Midbrain (tissue), 1 donor: Measurements from ENCODE around the gene ERBB4.
"Not testable (repeated sequence)": the region's sequence is repeated elsewhere in the genome, so short reads cannot be mapped to it uniquely, and the experiment has no call there.

Experiments
- DNase-seq: peaks from one replicate; lab custom pipeline; 2025; lab: John Stamatoyannopoulos, UW

ERBB4 gene

DNA sequence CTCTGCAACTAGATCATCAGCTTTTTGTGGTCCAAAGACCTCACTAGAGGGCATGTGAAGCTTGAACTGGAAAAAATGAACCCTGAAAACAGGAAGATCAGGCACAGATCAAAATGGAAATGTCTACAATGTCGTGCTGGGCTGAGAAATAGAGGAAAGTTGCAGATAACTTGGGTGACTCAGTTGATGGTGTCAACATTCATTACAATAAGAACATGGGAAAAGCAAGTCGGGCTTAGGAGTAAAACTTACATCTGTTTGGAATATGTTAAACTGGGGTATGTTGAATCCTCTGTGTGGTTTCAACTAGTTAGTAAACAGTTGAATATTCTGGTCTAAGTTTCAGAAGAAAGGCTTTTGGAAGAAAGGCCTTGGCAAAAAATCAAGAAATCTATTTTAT lies 940.4 kb downstream of the ERBB4 start:
- no peak for DNase-seq

DNA sequence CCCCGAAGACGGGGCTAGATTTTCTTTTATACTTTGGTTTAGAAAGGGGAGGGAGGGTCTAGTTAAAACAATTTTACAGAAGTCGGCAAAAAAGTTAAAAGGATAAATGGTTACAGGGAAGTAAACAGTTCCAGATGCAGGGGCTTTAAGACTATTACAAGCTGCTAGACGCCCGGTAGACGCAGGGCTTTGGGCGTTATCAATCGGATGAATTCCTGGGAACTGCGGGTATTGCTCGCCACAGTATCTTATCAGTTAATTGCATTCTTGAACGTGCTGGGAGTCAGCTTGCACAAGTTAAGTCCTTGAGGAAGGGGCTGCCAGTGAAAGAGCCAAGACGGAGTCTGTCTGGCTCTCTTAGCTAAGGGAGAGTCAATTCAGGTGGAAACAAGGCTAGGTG lies 946.6 kb downstream of the ERBB4 start:
- DNase-seq = not testable (repeated sequence)

DNA sequence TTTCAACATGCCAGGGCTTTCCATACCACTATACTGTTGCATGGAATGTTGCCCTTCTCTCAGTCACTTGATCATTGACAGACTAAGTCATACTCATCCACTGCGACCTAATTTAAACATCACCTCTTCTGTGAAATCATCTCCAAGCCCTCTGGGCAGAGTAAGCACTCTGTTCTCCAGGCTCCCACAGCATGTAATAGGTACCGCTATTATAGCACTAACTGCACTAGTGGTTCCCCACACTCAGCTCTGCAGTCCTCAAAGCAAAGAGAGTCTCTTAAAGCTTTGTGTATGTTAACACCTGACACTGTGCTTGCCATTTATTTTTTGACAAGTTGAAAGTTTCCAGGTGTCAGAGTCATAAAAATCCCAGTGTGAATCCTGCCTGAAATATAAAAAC lies 947.2 kb downstream of the ERBB4 start:
- DNase-seq = no peak

DNA sequence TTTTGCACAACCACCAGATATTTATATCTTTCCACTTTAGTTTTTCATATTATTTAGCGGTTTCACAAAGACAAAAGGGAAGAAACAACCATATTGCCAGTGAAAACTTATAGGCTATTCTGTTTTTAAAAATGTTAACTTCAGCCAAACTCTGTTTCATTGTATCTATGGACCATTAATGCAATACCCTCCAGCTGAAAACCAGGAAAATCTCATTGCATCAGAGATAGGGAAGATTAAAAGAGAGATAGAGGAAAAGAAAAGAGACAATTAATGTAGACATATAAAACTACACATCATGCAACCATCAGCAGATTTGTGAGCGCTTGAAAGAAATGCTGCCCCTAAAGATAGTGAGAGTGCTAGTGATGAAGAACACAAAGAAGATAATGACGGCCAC lies 970.2 kb downstream of the ERBB4 start:
- no peak for DNase-seq

DNA sequence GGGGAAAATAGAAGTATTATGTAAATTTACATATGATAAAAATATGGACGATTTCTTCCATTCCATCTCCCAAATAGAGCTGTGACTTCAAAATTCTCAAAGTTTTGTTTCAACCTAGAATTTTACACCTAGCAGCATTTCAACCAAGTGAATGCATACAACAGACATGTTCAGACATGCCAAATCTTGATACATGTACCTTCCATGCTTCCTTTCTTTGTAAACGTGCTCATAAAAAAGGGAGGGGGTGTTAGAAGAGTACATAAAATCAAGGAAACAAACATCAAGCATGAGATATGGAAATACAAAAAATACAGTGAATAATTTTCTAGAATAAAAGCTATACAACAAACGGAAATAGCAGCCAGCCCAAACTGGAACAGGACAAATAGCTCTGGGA lies 974.2 kb downstream of the ERBB4 start:
- DNase-seq = no peak

DNA sequence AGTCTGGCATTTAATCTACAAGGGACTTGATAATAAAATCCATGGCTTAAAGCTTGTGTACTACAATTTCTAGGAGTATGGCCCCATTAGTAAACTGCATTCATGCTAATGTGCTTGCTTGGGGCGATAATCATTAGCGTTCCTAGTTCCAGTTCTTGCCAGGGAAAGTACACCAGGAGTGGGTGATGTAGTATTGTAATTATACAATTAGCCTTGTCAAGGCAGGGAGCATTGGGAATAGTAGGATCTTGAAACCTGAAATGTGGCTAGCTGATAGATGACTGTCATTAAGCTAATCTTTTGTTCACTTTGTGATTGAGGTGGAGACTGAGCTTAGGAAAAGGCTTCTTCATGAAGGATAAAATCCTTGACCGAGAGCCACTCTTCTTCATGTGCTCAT lies 993.0 kb downstream of the ERBB4 start:
- no peak for DNase-seq

DNA sequence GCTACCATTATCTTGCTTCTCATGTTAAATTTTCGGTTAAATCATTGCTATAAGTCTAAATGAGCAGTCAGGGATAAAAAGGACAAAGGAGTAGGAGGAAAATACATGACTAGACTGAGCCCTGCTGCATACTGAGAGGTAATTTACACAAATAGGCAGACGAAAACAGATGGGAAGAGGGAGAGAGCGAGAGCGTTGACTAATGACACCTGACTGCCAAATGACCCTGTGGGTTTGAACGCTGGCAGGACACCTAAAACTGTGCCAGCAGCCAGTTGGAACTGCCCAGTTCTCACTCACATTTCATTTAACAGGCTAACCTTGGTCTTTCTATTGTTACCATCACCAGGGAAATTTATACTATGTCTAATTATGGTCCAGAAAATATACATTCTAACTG lies 1004.0 kb downstream of the ERBB4 start:
- DNase-seq = peak; percentile 6

DNA sequence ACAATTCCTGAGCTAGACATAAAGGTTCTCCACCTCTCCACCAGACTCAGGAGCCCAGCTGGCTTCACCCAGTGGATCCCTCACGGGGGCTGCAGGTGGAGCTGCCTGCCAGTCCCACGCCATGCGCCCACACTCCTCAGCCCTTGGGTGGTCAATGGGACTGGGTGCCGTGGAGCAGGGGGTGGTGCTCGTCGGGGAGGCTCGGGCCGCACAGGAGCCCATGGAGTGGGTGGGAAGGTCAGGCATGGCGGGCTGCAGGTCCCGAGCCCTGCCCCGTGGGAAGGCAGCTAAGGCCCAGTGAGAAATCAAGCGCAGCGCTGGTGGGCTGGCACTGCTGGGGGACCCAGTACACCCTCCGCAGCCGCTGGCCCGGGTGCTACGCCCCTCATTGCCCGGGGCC lies 1014.4 kb downstream of the ERBB4 start:
- DNase-seq = not testable (repeated sequence)

DNA sequence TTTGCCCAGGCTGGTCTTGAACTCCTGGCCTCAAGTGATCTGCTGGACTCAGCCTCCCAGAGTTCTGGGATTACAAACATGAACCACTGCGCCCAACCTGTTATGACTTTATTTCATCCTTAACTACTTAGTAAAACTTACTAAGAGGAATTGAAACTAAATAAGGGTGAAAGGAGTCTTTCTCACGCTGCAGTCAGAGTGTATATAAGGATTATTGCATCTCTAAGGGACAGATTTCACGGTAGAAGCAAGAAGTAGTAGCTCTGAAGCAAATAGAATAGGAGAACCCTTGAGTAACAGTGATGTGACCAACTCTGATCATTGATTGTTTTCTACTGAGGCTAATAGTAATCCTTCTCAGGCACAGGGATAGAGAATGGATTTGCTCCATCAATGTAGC lies 1022.1 kb downstream of the ERBB4 start:
- no peak for DNase-seq

DNA sequence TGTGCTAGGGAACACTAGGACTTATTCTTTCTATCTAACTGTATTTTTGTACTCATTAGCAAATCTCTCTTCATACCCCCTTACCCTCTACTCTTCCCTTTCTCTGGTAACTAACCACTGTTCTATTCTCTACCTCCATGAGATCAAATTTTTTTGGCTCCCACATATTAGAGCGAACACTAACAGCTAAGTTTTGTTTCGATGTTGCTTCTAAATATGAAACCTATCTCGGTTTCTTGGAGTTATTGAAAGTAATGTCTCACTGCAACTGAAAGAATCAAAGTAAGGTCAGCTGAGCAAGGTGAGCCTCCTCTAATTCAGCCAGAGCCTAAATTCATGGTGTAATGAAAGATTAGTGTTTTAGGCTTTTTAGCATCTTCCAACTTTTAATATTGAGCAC lies 1024.6 kb downstream of the ERBB4 start:
- no peak for DNase-seq

DNA sequence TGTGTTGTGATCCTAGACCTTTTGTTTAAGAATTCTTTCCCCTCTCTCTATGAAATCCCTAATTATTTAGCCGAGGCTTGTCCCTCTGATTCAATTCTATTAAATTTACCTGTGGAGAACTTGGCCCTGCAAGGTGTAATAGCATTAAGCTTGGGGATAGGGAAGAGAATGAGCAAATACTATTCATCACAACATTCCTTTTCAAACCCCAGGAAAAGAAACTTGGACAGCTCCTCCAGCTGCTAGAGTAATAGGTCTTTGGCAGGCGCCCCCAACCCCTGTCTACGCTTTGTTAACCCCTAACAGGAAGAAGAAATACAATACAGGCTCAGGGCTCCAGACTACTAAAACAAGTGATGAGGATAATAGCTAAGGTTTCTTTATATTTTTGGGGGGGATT lies 1025.2 kb downstream of the ERBB4 start:
- DNase-seq = no peak

DNA sequence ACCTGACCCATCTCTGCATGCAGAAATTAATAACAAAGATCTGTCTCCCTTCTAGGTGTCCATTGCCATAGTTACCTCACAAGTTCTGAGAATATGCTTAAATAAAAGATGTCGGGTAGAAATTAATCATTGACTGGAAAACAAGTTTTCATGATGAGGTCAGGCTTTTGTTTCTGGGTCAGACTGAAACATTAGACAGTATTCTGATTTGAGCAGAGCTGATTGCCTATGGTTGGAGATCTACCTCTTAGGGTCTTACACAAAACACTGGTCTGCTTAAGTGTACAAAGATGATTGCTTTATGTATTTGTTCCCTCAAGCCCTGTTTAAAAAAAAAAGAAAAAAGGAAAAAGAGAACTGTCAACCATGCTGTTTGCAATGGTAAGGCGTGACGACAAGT lies 1025.8 kb downstream of the ERBB4 start:
- DNase-seq = no peak

DNA sequence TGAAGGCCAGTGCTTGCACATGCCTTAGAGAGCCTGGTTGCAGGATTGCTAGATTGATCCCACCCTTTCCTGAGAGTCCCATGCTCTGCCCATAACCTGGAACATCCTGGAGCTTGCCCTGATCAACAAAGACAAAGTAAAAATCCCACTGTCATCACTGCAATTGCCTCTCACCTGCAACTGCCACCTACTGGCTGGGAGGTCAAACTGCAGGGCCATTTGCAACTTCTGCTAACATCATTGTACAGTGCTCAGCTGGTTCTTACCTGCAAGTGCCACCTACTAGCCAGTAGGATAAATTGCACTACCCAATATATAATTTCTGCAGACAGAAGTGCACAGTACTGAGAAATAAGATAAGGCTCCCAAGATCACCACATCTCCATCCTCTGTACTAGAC lies 1034.7 kb downstream of the ERBB4 start:
- DNase-seq = no peak

DNA sequence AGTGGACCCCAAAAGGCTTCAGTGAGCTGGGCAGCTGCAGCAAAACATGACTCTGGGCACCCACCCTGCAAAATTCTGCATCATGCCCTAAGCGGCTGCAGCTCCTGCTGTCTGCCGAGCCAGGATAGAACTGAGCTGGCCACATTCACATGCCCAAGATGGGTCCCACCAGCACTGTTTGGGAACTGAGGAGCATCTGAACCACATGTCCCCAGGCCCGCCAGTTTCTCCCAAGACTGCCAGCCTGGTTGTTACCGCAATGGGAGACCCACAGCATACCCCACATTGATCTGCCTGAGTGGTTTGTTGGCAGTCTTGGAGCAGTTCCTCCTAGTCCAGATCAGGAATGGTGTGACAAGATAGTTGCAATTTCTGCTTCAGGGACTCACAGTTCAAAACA lies 1035.4 kb downstream of the ERBB4 start:
- no peak for DNase-seq

DNA sequence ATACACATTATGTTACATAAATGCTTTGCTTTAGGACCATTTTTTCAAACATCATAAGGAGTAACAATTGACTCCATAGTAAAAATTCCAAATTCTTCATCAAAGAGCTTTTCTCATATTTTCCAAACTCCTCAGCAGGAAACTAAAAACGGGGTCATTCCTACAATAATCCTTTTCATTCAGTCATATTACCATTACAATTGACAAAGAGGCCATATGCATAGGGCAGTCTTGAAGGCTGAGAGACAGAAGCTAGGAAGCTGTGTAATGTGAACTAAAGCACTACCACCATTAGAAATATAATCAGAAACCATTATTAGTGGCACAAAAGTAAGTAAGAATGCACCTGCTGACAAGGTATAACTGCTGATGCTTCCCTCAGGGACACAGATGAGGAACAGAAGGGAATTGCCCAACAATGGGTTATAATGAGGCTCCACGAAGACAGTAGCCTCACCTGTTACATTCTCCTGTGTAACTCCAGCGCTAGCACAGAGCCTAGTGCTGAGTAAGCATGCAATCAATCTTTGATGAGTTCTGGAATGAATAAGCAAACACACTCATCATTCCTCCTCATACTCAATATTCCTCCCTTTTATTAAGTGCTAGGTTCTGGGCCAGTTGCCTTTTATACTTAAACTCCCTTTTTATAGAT lies 1039.9 kb downstream of the ERBB4 start:
- DNase-seq = no peak

DNA sequence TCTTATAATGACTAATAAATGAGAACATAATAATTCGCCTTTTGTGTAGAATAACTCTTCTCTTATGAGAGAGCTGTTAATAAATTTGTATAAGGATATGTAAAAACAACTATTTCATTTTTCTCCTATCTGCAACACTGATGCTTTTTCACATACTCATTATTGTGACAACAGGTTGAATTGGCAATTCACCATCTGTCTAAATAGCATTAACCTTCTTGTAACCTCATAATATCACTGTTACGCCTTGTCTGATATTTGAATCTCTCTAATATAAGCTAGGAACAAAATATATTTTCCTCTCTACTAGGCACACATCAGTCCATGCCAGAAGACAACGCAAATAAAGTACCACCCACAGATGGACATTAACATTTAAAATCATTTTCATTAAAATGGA lies 1043.3 kb downstream of the ERBB4 start:
- DNase-seq = no peak

DNA sequence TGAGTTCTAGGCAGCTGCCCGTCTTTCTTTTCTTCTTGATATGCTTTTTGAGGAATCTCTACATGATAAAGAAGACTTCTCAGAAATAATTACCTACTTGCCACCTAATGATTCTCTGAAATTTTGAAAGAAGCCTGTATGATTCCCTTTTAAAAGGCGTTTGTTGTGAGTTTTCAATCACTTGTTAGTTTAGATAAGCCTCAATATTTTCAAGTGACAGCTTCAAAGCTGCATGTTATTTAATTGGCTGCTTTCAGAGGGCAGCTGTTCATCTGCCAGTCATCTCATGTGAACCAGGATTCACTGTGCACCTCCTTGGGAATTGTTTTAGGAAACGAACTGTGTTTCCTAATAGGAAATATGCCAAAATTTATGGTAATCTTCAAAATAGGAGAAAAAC lies 1044.1 kb downstream of the ERBB4 start:
- no peak for DNase-seq

DNA sequence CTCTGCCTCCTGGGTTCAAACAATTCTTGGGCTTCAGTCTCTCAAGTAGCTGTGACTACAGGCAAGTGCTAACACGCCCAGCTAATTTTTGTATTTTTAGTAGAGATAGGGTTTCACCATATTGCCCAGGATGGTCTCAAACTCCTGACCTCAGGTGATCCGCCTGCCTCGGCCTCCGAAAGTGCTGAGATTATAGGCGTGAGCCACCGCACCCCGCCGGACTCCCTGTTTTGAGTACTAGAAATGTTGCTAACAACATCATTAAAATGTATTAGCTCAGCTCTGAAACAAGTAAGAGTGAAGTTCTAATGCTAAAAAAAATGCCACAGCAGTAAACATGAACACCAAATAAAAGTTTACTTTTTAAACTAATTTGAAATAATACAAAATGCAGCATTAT lies 1044.5 kb downstream of the ERBB4 start:
- no peak for DNase-seq

DNA sequence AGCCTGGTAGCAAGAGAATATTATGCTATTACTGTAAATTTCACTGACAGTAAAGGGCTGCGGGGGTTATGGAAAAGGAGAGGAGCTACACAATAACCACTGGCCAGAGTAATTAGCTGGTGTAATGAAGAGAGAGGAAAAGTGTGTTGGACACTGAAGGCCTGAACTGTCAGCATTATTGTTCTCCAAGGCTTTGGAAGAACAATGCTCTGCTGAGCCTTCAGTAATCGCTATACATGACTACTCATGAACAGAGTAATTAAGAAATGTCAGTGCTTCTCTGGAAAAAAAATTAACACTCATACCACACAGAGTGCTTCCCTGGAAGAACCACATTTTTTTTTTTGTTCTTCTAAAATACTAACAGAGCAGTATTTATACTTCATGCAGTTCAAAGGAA lies 1050.9 kb downstream of the ERBB4 start:
- DNase-seq = peak; percentile 20

DNA sequence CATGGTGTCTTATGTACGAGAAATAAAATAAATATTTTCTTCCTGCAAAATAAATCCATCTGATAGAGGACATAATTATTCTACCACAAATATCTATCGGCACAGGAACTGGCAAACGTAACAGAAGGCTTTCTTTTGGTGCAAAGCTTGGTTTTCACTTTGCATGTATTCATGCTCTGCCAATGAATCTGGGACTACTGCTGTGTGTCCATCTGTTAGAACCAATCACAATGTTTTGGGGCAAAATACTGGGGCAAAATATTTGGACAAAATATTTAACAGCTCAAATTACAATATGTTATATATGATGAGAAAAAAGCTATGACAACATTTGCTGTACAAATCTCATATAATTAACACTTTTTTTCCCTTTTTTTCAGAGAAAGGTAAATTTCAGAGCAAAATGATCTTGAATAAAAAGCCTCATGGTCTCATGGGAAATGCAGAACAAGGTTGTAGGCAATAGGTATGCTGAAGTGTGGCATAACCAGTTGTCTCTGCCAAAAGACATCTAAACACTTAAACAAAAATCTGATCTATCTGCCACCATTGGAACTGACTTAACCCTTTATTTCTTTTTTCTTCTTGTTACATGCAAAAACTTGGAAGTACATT lies 1059.0 kb downstream of the ERBB4 start:
- DNase-seq = no peak

DNA sequence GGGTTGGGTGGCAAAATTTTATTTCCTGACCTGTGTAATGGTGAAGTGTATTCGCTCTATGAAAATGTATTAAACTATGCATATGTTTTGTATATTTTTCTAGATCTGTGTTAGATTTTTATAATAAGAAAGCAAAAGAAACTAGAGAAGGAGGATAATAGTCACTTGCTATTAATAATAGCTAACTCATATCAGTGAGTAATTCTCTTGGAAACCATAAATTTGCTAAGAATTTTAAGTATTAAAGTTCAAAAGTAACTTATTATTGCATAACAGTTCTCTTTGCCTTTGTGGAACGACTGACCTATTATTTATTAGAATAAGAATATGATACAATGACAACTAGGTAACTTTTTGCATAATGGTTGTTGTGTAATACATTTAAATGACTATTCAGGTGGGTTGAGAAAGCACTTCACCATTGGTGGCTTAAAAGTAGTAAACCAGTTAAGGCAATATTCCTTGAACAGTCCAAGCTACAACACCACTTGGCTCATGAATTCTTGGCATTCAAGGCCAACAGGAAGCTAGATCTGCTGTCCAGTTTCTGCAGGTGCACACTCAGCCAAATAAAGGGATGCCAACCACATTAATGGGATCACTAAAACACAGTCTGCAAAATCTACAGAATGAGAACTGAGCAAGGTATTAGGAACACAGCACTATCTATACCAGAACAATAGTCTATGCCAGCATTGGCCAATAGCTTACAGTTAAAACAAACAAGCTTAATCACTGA lies 1060.9 kb downstream of the ERBB4 start:
- no peak for DNase-seq

DNA sequence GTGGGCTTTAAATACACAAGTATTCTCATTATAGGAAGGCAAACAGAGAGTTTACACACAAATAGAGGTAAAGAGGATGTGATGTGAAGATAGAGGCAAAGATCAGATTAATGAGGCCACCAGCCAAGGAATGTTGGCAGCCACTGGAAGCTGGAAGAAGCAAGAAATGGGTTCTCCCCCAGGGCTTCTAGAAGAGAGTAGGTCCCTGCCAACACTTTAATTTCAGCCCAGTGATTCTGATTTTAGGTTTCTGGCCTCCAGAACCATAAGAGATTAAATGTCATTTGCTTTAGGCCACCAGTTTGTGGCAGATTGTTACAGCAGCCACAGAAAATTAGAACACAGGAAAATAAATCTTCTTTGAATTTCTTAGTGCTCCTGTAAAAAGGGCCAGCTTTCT lies 1065.5 kb downstream of the ERBB4 start:
- no peak for DNase-seq

DNA sequence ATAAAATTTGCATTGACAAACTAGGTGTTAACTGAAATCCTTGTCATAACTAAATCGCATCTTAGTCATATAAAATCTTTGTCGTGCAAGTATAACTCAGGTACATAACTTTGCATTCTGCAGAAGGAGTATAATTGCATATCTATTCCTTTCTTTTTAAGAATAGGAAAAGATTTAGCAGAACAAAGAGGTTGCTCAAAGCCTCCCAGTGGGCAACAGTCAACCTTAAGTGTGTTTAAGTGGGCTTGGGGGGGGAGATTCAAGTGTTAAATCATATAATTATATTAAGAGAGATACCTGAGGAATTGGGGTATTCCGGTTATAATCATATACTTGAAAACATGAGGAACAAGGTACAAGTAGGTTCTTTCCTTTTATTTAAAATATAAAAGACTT lies 1068.9 kb downstream of the ERBB4 start:
- DNase-seq = no peak
